HG02938 (cell line): ENCODE results near the gene TMEM247.
"Not testable (repeated sequence)": the region's sequence is repeated elsewhere in the genome, so short reads cannot be mapped to it uniquely, and the experiment has no call there.

Experiments
- ATAC-seq: cut with Tn5 transposase; IDR thresholded peaks from one replicate; pipeline ENCODE4 v1.9.1; 2021; ENCODE audit warnings: mild to moderate bottlenecking, moderate library complexity; ENCODE audit not compliant: unreplicated experiment

The TMEM247 gene

DNA sequence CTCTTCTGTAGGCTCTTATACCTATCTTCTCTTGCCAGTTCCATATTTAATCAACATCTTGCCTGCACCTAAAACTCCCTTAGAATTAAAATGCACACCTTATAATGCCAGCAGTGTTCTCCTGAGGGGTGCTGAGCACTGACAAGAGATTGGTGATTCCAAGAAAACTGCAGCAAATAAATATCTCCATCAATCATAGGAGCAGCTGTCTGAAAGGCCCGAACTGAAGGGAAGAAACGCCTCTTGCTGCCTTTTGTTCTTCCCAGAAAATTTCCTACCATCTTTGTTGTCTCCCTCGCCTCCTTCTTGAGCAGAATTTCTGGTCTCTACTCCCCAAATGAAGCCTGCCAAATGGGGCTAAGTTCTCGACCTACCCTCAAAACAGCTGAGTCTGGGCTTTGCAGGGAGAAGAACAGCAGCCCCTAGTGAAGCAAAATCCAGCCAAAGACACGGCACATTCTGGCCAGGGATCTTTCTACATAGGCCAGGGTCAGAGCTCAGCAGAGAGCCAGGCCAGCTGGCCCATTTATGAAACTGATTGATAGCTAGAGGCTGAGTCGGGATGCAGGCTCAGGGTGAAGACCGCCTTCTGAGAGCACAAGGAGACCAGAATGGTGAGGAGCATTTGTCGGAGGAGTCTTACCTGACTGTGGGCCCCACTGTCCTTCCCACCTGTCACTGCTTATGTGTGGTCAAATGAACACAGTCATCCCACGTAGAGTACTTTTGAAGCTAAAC, 20.4 kb upstream of the TMEM247 start:
- ATAC-seq, result no peak

DNA sequence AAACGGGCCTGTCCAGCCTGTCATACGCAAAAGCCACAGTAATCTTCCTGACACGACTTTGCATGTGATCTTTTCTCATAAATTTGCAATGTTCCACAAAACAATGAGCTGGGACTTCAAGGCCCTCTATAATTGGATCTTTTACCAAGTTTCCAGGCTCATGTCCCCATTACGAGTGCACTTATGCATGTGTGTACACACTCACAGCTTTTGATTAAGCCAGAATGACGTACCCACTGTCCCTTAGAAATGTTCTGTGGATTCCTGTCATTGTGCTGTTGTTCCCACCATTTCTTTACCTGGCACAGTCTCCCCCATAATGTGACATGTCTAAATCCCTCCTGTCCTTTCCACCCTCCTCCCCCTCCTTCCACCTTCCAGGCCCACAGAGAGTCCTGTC, 19.7 kb upstream of the TMEM247 start:
- ATAC-seq, result no peak

DNA sequence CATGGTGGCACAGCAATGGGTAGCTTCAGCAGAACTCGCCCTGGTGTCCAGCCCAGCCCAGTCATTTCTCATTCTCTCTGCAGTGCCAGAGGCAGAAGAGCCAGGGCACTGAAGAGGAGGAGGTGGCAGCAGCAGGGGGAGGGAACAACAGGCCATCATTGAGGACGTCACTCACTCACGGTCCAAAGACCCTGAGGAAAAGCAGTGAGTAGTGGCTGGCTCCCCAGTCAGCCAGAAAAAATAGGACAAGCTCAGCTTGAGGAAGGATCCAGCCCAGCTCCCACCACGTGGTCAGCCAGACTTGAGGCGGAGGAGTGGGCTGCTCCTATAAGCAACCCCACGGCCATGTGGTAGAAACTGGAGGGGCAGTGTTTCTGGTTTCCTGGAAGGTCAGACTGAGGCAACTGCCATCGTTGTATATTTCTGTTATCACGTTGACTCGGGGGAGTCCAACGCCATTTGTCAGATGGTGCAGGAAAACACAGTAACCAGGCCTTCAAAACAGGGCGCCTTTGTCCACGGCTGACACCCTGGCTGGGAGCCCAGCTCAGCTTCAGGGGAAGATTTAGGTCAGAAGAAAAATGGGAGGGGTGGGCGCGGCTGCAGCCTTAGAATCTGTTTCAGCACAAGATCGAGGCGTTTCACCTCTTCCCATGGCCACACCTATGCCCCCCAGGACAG, 19.0 kb upstream of the TMEM247 start:
- ATAC-seq, result no peak

DNA sequence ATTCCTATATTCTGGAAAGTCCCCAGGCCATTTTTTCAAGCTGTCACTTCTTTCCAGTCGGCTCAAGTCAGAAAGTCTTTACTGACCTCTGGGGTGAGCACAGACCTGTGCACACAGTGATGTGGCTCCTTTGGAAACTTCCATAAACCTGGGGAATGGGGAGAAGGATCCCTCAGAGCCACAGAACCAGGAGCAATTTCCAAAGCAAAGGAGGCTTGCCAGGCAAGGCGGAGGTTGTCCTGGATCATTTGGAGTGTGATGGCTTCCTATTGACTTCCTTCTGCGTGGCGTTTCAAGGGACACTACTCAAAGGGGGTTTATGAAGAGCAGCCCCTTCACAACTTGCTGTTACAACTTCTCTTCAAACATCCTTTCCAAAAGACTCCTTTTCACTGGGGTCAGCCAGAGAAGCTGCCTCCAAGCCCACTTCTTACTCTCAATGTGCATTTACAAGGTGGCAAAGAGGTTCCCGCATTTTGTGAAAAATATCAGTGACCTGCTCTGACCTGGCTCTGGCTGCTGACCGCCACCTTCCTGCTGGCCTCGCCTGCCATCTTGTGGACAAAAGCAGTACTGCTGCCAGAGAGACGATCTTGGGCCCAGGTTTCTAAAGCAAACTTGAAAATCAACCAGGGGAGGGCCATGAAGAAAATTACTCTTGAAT, 18.2 kb upstream of the TMEM247 start:
- no peak for ATAC-seq

DNA sequence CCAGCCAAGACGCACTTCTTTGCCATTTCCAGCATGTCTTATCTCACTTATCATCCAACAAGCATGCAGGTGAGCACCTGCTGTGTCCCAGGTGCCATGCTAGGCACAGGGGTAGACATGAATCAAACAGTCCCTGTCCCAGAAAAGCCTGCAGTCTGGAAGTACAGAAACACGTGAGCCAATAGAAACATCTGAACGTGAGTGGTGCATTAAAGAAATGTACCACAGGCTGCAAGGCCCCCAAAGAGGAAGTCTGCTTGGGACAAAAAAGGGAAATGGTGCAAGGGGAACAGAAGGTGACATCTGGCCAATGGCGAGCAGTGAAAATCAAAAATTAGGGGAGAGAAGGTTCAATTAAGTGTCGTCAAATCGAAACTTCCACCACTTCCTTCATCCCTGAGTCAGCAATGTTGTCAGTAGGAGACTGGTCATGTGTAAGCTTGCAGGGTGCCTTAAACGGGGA, 17.6 kb upstream of the TMEM247 start:
- no peak for ATAC-seq

DNA sequence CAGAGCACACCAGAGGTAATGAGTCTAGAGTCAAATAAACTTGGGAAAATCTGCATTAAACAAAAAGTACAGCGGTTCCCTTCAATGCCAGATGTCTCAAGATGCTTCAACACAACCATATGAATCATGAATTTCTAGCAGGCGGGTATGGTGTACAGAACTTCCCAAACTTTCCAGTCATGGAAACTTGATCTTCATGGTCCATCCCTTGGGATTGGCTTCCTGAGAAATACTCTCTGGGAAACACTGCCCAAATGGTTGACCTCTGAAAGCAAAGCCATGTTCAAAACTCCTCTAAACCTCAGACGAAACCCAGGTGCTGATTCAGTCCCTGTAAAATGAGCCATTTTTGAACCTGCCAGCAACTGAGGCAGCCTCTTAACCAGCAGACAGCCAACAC, 16.4 kb upstream of the TMEM247 start:
- no peak for ATAC-seq

DNA sequence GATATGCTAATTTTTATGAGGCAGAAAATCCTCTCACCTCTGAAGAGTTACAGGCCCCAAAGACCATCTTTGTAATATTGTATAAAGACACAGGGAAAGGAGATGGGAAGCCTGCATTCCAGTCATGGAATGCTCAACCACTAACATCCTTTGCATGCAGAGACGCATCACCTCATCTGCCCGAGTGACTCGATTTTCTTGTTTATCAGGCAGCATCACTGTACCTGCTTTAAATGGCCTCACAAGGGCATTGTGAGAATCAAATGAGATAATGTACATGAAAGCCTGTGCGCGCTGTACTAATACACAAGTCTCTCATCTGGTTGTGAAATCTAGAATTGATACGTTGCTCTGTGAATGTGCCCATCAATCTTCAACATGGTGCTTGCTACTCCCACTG, 10.2 kb upstream of the TMEM247 start:
- ATAC-seq, result no peak

DNA sequence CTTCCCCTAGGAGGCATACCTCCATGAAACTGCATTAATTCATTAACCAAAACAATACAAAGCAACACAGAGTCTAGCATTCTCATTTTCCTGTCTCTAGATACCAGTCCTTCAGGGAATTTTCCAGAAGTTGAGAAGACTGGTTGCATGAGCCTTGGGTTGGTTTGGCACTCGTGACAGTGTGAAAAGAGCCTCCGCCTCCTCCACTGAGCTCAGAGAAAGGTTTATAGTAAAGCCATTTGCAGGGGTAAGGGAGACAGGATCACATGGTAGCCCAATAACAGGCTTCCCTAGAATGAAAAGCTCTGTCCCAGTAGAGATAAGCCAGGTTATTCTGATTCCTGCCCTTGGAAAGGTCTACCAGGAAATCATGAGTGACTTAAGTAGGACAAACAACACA, 9.7 kb upstream of the TMEM247 start:
- no peak for ATAC-seq

DNA sequence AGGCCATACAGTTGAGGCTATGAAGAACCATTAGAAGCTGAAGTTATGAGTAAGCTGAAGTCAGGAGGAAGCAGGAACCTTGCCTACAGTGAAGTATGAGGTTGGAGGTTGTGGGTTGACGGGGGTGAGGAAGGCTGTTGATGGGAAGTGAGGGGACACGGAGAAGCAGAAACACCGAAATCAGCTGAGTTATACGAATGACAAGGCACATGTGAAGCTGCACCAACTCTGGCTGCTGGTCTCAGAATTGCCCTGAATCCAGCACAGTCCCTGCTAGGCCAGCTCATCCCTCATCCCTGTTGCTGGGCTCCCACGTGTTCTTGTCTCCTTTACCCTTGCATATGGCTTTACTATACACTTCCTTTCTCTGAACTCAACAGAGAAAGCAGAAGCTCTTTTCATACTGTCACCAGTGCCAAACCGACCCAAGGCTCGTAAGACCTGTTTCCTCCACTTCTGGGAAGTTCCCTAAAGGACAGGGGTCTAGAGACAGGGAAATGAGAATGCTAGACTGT, 9.2 kb upstream of the TMEM247 start:
- no peak for ATAC-seq

DNA sequence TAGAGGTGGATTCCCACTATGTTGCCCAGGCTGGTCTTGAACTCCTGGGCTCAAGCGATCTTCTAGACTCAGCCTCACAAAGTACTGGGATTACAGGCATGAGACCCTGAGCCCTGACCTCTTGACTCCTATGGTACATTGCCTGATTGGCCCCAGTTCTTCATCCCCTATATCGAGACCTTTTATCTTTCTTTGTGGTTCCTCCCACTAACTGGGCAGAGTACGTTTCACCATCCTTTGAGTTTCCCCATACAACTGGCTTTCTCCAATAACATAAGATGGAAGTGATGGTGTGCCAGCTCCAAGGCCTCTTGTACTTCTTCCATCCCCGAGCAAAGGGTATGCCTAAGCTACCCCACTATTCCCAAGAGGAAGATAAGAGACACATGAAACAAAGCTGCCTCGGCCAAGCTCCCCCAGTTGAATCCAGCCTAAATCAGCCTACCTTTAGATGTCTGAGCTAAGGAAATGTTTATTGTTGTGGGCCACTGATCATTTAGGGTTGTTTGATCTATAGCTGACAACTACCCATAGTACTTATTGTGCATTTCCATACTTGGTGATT, 8.3 kb upstream of the TMEM247 start:
- ATAC-seq, result no peak

DNA sequence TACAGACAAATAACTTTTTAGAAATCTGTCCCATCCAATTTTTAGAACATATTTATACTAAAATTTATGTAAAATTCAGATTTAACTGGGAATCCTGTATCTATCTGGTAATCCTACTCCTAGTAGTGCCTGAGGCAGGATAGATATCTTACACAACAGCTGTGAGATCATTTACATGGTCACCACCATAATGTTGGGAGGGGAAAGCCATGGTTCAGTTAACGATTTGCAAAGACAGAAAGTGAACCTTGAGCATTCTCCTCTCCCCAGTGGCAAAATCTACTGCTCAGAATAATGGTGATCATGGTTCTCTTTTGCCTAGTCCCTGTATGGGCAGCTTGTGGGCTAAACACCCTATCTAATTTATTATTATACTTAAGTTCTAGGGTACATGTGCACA, 7.7 kb upstream of the TMEM247 start:
- no peak for ATAC-seq

DNA sequence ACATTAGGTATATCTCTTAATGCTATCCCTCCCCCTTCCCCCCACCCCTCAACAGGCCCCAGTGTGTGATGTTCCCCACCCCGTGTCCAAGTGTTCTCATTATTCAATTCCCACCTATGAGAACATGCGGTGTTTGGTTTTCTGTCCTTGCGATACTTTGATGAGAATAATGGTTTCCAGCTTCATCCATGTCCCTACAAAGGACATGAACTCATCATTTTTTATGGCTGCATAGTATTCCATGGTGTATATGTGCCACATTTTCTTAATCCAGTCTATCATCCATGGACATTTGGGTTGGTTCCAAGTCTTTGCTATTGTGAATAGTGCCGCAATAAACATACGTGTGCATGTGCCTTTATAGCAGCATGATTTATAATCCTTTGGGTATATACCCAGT, 7.2 kb upstream of the TMEM247 start:
- not testable (repeated sequence) for ATAC-seq

DNA sequence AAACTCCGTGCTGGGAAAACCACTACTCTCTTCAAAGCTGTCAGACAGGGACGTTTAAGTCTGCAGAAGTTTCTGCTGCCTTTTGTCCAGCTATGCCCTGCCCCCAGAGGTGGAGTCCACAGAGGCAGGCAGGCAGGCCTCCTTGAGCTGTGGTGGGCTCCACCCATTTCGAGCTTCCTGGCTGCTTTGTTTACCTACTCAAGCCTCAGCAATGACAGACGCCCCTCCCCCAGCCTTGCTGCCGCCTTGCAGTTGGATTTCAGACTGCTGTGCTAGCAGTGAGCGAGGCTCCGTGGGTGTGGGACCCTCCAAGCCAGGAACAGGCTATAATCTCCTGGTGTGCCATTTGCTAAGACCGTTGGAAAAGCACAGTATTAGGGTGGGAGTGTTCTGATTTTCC, 1.9 kb upstream of the TMEM247 start:
- not testable (repeated sequence) for ATAC-seq

DNA sequence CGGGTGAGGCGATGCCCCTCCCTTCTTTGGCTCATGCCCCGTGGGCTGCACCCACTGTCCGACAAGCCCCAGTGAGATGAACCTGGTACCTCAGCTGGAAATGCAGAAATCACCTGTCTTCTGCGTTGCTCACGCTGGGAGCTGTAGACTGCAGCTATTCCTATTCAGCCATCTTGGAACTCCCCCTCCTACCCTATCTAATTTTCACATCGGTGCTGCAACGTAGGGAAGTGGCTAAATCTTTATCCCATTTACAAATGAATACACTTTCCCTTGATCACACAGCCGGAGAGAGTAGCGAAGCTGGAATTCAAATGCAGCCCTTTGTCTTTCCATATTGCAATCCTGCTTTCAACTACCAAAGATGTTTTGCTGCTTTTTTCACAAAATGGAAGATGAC, 1.4 kb upstream of the TMEM247 start:
- ATAC-seq, result no peak

DNA sequence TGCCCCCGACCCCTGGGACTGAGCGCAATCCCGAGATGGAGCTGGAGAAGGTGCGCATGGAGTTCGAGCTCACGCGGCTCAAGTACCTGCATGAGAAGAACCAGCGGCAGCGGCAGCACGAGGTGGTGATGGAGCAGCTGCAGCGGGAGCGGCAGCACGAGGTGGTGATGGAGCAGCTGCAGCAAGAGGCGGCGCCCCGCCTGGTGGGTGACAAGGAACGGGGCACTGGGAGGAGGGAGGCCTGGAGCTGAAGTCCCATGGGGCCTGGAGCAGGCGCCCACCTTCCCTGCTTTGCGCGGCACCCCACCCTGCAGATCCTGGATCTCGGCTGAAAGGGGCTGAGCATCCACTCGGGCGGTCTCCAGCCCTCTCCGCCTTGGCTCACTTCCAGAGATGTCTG, 1.2 kb downstream of the TMEM247 start:
- no peak for ATAC-seq

DNA sequence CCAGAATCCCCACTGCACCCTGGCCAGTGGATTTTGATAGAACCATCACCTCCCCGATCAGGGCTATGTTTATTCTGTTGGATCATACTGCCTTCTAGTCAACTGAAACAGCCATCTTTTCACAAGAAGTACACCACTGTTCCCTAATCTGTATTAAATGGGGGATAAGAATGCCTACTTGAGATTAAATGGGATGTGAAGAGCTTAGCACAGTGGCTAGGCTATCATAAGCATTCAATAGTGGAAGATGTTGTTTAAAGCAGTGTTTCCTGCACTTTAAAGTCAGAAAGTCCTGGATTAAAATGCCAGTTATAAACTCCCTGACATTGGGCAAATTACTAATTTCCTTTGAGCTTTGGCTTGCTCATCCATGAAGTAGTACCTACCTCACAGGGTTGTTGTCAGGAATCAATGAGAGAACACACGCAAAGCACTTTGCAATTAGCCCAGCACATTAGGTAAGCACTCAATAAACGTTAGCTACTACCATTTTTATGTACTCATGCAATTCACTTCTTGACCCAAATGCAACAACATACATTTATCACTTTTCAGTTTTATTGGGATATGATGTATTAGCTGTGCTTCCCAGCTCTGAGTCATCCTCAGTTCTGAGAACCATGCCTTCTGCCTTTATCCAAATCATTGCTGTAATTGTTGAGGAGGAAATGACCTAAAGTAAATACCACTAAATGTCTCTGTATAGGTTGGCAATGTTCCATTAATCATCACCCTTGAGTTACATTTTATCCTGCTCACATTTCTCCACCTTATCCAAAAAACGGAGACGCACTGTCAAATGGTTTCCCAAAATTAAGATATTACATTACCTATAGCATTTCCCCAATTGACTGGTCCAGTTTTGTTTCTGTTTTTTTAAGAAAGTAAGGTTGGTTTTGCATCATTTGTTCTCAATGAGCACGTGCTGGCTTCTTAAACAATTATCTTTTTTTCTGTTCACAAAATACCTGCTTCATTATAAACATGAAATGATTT, 2.1 kb downstream of the TMEM247 start:
- ATAC-seq, result no peak

DNA sequence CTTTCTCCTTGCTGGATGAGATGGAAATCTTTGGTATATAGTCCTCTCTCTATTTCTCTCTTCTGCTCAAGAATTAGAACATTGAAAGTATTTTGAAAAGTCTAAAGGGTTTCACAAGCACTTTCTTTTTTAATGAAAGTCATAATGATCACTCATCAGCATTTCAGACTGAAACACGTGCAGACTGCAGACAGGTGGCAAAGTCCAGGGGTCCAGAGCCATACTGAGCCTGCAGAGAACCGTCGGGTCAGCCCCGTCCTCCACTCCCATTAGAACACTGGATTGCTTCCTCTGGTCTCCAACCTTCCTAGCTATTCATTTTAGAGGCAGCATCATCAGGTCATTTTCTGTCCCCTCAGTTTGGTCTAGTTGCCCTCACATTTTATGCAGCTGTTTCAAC, 3.1 kb downstream of the TMEM247 start:
- ATAC-seq, result no peak

DNA sequence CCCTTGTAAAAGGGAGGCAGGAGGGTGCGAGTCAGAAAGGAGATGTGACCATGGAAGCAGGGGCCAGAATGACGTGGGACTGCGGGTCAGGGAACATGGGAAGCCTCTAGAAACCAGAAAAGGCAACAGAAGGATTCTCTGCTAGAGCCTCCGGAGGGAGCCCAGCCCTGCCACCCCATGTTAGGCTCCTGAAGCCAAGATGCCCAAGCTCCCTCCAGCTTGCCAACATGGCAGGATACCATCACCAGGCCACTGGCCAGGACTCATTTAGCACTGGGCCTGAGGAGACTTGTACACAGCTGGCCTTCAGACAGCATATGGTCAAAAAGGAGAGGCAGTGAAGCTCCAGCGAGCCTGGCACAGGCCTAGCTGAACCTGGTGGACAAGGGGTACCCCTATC, 5.6 kb downstream of the TMEM247 start:
- ATAC-seq, result no peak

DNA sequence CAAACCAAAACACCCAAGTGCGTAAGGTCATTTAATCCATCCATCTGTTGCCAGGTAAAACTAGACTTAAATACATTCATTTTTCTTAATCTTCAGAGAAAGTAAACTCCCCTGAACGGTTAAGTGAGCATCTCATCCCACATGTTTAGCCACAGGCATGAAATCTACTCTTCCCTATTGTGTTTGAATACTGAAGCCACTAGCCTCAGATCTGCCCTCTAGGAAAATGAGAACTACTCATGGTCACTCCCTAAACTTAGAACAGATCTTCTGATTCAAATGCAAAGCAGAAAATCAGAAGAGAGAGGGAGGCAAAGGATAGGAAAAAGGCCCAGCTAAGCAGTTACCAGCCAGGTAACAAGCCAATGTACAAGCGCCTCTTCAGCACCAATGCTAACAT, 7.1 kb downstream of the TMEM247 start:
- no peak for ATAC-seq

DNA sequence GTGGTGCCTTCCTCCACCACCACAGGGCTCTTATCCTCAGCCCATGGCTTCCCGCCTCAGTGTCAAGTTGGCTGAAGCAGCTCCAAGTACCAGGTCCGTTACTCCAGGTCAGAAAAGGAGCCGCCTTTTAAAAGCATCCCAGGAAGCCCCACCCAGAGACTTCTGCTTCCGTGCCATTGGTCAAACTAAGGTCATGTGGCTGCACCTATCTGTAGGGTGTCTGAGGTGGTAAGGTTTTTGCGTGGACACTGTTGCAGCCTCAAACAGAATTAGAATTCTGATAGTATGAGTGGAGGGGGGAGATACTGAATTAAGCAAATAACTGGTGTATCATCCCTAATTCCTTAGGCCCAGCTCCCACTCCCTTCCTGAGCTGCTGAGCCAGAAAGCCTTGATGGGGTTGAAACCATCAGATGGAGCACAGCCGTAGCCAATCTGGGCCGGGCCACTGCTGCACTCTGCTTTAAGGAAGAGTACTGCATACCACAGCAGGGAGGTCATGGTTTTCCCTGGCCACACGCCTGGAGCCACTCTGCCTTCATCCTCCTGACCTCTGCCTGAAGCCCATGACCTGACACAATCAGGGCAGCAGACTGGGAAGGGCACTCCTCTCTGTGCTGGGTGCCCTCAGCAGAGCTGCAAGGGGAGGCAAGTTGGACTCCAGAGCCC, 8.4 kb downstream of the TMEM247 start:
- no peak for ATAC-seq
